K562 treated with DMSO at 1 percent for 12 hours (cell line): ENCODE results near the gene LY6G5C. TPM values are rescaled to one million over a fixed set of nuclear protein-coding genes. Genes with fewer than 3 reads are reported as not detected.

Source experiments
- total RNA-seq: library from RNA; unstranded; fragments of 300-600 nt; gene quantifications from 2 replicates; pipeline ENCODE4 v1.2.3, GENCODE V29; 2022; ENCODE audit not compliant: insufficient read depth

The LY6G5C gene, protein sequence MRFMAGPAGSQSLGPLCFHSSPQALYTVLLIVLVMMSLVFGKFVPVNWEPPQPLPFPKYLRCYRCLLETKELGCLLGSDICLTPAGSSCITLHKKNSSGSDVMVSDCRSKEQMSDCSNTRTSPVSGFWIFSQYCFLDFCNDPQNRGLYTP
- total RNA-seq, result not detected in 2 replicates

DNA sequence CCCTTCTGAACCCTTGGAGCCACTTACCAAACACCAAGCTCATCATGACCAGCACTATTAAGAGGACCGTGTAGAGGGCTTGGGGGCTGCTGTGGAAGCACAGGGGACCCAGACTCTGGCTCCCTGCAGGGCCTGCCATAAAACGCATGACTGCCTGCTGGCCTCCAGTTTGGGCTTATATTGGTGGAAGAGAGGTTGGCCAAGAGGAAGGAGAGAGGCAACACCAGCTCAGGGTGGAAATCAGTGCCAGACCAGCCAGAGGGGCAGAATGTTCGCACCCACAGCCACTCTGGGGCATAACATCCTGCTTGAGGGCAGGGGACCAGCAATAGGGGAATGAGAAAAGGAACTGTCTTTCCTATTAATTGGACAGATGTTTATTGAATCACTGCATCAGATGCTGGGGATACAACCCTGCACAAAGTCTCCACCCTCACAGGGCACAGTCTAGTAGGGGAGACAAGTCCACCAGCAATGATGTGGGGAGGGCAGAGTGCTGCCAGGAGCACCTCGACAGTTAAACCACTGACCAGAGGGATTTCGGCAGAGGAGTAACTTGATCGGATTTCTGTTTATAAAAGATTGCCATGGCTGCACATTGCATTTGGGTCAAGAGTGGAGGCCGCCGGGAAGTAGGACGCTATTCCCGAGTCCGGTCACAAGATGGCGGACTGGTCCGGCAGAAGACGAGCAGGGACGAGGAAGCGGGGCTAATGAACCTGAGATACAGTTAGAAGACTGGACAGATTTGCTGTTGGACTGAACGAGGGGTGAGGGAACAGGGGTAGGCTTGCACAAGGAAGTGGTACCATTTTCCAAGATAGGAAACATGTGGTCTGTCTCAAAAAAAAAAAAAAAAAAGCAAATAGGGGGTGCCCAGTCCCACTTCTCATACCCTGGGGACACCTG lies at the start of gene LY6G5C:
TSS of gene LY6G5C (minus strand) at position 842 of the 909 bp plus-strand sequence. CDS start at position 148, 694 bp downstream.

DNA sequence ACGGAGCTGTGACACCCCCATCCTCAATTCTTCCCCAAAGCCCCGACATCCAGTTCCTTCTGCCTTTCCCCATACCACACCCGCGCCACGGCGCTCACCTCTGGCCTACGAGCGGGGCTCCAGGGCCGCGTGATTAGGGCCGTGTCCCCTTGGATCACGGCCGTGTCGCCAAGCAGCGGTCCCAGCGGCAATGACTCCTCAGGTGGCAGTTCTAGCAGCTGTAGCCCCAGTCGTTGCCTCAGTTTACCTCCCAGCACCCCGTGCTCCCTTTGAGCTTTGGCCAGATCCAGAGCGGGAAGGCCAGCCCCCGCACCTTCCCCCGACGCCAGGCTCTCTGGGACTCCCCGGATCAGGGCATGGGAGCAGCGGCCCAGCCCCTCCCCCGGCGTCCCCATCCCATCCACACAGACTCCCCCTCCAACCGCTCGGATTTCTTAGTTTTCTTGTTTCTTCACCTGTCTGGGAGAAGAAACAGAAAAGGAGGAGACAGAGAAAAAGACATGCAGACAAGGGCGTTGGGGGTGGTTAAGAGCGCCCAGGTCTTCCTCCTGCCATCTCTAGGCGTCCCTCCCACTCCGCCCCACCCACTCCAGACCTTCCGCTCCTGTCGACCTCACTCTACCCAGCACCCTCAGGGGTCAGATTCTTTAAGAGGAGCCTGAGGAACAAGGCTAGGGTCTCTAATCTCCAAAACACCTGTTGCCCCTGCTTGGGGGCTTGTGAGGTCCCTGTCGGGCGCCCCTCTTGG lies 48.1 kb upstream of the LY6G5C start, which contains the start of gene DDAH2:
TSS of gene DDAH2 (minus strand) at position 533 of the 748 bp plus-strand sequence. CDS start at position 395, 138 bp downstream.

DNA sequence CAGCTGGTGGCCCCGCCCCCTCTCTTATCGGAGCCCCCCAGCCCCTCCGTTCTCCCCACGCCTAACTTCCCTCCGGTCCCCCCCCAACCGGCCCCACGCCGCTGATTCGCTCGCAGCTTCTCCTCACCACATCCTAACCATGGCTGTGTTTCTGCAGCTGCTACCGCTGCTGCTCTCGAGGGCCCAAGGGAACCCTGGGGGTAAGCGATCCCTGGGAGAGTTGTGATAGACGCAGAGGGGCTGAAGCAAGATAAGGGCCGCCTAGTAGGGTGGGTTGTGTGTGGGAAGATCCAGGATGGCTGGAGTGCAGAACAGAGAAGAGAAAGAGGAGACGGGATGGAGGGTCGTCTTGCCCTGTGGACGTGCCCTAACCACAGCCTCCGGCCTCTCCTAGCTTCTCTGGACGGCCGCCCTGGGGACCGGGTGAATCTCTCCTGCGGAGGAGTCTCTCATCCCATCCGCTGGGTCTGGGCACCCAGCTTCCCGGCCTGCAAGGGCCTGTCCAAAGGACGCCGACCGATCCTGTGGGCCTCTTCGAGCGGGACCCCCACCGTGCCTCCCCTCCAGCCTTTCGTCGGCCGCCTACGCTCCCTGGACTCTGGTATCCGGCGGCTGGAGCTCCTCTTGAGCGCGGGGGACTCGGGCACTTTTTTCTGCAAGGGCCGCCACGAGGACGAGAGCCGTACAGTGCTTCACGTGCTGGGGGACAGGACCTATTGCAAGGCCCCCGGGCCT lies 42.5 kb upstream of the LY6G5C start, which contains the start of gene MPIG6B:
TSS of gene MPIG6B (plus strand) at position 129 of the 735 bp plus-strand sequence. CDS start at position 140, 11 bp downstream.

DNA sequence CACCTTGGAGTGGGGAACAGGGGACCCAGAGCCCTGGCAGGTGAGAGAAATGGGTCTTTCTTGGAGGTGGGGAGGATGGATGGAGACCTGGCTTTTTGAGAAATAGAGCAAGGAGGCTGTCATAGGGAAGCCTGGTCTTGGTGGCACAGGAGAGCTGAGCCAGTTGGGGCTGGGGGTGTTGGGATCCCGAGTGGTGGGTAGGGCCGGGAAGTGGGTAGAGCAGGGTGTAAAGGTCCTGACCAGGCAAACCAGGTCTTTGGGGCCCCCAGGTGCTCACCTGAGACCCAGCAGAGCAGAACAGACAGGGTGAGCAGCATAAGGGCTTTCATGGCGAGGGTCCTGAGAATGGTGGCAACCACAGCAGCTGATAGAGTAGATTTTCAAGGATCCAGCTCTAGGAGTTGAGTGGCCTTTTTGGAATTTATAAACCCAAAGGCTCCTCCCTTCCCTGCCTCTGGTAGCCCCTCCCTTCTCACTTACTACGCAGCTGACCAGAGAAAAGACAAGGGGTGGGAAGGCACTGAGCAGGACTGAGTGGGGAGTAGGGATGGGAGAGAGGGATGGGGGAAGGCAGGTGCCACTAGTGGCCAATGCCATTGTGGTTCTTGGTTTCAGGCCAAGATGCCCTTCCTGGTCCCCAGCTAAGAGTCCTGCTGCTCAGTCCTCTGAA lies 40.6 kb upstream of the LY6G5C start, which contains the start of gene LY6G6C:
TSS of gene LY6G6C (minus strand) at position 396 of the 670 bp plus-strand sequence. CDS start at position 329, 67 bp downstream.

DNA sequence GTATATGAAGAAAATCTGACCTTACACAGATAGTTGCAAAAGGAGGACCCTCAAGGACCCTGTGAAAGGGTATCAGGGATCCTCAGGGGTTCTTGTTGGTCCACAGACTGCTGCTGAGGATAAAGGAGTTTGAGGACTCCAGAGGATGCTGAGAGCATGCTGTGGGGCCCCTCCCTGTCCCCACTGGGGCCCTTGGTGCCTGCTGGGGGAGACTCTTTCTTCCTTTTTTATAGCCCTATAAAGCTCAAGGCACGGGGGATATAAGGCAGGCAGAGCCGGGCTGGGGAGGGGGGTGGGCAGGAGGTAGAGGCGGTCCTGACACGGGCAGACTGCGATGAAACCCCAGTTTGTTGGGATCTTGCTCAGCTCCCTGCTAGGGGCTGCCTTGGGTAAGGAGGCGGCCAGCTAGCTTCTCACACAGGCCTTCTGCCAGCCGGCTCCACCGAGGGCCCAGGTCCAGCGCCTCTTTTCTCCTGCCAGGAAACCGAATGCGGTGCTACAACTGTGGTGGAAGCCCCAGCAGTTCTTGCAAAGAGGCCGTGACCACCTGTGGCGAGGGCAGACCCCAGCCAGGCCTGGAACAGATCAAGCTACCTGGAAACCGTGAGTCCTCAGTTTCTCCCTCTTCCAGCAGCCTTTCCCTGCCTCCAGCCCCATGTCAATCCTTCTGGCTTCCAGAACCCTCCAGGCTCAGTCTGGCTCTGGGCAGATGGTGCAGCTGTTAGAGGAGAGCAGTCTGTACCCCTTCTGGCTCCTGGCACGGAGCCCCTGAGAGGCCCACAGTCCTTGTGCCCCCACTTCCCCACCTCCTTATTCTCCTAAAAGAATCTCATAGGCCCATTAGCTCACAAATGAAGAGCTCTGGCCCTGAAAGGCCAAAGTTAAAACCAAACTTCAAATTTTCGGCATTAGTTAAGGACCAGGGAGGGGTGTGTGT lies 34.4 kb upstream of the LY6G5C start, which contains the start of gene LY6G6D:
TSS of gene LY6G6D (plus strand) at position 327 of the 937 bp plus-strand sequence. CDS start at position 335, 8 bp downstream.

DNA sequence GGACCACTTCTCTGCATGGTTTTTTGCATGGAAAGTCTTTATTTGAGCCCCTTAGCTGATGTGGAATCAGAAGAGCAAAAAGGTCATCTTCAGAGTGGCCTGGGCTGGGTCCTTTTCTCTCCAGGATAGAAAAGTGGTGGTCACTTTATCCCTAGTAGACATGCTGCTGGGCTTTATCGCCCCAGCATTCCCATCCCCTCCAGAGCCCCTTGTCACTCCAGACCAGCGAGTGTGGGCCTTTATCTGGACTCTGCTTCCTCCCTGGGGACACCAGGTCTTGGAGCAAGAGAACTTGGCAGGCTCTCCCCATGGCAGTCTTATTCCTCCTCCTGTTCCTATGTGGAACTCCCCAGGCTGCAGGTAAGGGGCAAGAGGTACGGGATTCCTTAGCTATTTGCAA lies 25.7 kb upstream of the LY6G5C start, which contains the start of gene LY6G6F:
TSS of gene LY6G6F (plus strand) at position 268 of the 400 bp plus-strand sequence. CDS start at position 309, 41 bp downstream.

DNA sequence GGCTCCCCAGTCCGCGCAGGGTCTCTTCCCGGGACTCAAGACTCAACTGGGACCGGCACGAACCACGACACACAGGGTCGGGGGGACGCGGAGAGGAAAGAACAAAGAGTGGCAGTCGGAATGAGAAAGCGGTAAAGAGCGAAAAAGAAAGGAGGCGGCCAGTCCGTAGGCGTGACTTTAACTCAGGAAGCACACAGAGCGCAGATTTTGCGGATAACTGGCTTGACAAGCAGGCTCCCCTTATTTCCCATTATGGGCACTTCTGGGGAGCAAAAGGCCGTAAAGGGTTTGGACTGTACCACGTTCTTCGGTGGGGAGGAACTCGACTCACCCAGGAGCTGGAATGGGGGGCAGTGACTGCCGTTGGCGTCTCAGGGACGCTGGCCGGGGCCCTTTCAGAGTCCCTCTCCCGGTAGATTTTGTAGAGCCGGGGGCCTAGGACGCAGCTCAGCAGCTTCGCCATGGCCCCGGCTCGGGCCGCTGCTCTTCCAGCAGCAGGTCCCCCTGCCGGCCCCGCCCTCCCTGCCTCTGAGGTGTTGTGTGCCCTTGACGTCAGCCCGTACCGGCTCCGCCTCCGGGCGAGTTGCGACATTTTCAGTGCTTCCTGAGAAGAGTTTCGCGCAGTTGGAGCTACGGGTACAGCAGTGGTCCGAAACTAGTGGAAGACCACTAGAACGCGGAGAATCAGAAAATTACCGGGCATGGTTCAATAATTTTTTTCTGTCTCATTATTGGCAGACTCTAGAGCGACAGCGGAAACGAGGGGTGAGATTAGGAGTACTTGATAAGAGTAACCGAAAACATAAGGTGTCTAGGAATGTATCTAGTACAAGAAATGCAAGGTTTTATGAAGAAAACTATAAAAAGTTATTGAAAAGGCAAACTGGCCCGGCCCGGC lies 22.2 kb upstream of the LY6G5C start, which contains the start of gene ABHD16A:
TSS of gene ABHD16A (minus strand) at position 506 of the 898 bp plus-strand sequence. CDS start at position 463, 43 bp downstream.

DNA sequence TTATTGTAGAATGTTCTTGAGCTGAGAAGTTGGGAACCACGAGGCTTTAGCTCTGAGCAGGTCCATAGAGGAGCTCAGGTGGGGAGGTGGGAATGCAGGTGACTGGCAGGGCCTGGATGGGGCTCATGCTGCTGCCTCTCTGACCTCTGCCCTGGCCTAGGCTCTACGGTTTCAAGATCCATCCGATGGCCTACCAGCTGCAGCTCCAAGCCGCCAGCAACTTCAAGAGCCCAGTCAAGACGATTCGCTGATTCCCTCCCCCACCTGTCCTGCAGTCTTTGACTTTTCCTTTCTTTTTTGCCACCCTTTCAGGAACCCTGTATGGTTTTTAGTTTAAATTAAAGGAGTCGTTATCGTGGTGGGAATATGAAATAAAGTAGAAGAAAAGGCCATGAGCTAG lies 11.2 kb downstream of the LY6G5C start, which contains the start of gene LY6G5B:
TSS of gene LY6G5B (plus strand) at position 301 of the 400 bp plus-strand sequence. CDS start 975 bp downstream, outside the sequence.

DNA sequence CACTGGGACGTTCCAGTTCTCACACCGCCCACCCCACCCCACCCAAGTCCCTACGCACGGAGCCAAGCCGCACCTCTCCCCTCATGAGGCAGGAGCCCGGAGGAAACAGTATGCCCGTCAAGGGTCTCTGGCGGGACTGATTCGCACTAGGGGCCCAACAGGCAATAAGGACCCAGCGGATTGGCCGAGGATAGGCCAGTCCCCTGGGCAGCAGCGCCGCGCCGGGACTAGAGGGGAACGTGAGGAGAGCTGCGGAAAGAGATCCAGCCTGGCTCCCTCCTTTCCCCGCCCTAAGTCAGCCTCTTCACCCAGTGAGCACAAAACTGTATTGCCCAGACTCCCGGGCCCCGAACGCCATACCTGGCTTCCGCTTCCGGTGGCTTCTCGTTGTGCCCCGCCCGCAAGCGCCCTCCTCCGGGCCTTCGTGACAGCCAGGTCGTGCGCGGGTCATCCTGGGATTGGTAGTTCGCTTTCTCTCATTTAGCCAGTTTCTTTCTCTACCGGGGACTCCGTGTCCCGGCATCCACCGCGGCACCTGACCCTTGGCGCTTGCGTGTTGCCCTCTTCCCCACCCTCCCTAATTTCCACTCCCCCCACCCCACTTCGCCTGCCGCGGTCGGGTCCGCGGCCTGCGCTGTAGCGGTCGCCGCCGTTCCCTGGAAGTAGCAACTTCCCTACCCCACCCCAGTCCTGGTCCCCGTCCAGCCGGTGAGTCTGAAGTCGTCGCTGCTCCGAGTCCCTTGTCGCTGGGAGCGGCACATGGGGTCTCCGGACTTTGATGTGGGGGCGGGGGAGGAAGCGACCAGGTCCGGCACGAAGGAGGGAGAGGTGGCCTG lies 15.1 kb downstream of the LY6G5C start, which contains the start of gene CSNK2B:
TSS of gene CSNK2B (plus strand) at position 580 of the 836 bp plus-strand sequence. CDS start 752 bp downstream, outside the sequence.

DNA sequence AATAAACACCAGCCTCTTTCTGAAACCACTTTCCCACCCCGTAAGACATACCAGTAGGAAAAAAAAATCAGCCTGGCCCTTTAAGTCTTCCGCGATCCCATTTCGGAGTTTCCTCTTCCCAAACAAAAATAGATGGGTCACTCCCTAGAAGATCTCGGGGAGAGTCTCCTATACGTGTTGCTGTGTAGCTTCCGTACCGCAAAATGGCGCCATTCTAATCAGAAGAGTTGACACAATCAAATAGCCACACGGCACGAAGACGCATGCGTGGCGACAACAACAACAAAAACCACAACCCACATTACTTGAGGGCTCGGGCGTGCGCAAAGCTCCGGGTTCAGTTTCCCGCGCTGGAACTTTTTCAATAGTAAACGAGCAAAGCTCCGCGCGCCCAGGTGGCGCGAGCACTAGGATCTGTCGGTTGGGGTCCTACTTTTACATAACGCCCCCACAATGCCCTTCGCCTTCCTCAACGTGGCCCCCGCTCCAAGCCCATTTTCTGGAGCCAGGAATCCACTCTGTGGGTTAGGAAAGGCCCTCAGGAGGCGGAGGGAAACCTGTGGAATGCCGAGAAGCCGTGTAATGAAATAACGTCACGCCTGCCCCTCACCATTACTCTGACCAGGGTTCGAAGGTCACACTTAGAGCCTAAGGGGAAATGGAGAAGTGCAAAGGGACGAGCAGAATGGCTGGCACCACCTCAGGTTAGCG lies 15.9 kb downstream of the LY6G5C start, which contains the start of gene GPANK1:
TSS of gene GPANK1 (minus strand) at position 208 of the 711 bp plus-strand sequence. CDS start 519 bp downstream, outside the sequence.

DNA sequence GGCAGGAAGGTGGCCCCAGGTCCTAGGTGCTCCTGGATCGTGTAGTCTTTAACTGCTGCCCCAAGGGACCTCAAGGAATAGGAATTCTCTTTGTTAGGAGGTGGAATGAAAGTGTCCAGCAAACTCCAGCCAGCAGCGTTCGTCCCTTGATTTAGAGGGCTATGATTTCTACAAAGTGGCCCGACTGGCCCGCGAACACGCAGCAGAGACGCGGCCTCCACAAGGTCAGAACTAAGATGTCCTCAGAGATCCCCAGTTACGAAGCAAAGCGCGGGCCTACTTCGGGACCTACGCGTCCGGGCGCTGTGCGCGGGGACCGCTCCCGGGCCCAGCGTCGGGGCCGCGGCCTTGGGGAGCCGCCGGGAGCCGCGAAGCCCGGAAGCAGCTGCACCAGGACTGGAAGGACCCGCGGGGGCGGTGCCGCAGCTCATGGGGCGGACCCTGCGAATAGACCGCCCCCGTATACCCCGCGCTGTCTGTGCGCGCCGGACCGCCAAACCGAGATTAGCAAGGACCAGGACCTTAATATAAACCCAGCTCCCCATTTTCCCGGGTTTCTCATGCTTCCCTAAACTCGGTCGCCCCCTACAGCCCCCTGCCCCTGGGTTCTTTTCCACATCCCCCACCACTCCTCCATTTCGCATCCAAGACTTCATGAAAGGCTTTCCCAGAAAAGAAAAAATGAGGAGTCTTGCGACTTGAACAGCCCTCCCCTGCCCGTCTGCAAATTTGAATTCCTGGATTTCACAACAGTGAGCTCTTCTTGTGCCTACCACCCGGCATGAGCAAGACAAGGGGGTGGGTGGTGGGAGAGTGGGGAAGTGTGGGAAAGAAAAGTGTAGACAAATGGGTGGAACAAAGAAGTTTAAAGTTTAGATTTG lies 20.2 kb downstream of the LY6G5C start, which contains the start of gene C6orf47:
TSS of gene C6orf47 (minus strand) at position 398 of the 881 bp plus-strand sequence. CDS start 831 bp downstream, outside the sequence.

DNA sequence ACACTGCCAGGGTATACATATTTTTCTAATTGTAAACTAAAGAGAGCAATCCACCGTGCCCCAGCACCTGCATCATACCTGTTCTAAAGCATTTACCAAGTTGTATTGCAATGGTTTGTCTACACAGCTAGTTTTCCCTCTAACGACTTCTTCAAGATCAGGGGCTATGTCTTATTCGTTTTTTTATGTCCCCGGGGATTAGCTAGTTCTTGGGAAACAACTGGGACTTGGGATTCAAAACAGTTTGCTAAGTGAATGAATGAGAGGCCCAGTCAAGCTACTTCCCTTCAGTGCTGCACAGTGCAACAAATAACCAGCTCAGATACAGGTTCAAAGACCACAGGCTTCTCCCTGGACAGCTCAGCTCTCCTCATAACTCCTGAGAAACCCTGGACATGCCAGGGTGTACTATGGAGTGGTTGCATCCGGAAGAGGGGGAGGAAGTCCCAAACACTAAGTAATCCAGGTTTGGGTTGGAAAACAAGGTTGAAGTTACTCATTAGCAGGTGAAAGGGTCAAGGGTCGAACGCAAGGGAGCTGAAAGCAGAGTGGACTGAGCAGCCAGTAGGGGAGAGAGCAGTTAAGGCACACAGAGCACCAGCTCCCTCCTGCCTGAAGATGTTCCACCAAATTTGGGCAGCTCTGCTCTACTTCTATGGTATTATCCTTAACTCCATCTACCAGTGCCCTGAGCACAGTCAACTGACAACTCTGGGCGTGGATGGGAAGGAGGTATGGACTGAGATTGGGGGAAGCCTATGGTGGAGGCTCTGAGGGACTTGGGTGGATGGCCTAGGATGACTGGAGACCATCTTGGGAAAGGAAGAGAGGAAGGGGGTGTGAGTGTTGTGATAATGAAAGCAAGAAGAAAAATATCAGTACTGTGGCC lies 25.3 kb downstream of the LY6G5C start, which contains the start of gene APOM:
TSS of gene APOM (plus strand) at position 546 of the 889 bp plus-strand sequence. CDS start at position 619, 73 bp downstream.

